NCI-H1105 (cell line): Measurements from ENCODE around the gene P3H2.
"Not testable (repeated sequence)": the region's sequence is repeated elsewhere in the genome, so short reads cannot be mapped to it uniquely, and the experiment has no call there.

ENCODE experiments used
- DNase-seq: peaks from one replicate; lab custom pipeline; 2025; lab: John Stamatoyannopoulos, UW

Gene P3H2

DNA sequence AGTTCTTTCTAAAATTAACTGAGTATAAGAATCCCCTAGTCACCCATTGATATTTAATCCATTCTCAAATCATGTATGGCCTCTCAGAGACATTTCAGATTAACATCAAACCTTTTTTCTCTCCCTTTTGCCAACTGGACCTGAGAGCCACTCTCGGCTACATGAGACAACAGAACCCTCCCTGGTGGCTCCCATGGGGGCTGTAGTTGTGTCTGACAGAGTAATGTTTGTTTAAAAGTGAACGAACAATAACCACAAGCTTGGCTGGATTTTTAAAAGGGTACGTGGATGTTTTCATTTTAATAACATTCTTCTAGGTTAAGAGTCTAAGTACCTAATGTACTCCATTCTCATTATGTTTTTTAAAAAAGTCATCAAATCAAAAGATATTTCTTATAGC is 37.1 kb downstream of the P3H2 start:
- no peak for DNase-seq

- DNase-seq, result no peak
These were observed 39.3 kb downstream of the P3H2 start for GRCh38 chr3:190081389-190081788.

GRCh38 chr3:190079173-190079572 is 41.5 kb downstream of the P3H2 start:
- DNase-seq, result not testable (repeated sequence)

GRCh38 chr3:190077395-190078045 is 43.2 kb downstream of the P3H2 start:
- DNase-seq, result no peak

- DNase-seq, result peak; percentile 22
These were observed 43.9 kb downstream of the P3H2 start for GRCh38 chr3:190076601-190077394.

DNA sequence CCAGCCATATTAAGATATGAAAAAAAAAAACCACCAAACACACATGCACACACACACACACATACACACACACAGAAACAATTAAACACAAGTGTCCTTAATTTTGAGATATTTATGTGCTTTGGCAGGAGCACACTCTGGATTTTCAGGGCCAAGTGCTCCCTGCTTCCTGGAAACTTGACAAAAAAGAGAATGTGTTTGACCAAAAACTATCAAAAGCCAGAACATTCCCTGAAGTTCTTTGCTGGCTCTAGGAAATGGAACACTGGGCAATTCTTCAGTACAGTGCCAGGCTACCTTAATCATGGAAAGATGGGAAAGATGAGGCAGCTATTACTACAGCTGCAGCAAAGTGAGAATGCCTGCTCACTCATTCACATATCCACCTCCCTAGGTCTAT is 44.6 kb downstream of the P3H2 start:
- DNase-seq, result no peak

GRCh38 chr3:190074817-190075216 is 45.9 kb downstream of the P3H2 start:
- no peak for DNase-seq

- peak; percentile 24 for DNase-seq
These were observed 47.3 kb downstream of the P3H2 start for GRCh38 chr3:190073264-190074008.

- DNase-seq, result no peak
These were observed 47.8 kb downstream of the P3H2 start for GRCh38 chr3:190072856-190073255.

- not testable (repeated sequence) for DNase-seq
These were observed 48.8 kb downstream of the P3H2 start for GRCh38 chr3:190071921-190072320.

DNA sequence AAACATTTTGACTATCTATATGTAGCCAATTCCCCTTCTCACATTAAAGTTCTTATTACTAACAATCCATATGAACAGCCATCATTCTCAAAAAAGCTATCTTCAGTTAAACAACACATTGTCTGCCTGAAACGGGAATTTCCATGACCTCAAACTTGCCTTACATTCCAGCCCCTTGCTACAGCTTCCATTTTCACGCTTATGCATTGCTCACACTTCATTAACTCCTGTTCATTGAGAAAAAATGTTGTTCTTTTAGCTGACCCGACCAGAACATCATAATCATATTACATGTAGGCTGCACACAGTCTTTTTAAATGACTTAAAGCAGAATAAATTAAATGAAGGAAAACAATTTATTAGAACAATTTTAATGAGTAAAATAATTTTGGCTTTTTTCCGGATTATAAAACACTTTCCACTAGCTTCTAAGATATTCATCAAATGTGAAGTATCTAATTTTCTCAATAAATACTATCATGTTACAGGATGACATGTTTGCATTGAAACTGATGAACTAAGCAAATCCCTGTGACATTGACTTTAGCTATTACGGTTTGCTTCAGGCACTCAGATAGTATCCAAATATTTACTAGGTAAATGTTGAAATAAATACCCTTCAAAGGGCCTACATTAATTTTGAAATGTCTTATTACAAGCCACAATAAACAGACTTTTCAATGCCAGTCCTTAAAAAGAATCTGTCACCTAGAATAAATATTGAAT is 49.9 kb downstream of the P3H2 start:
- DNase-seq, result no peak

DNA sequence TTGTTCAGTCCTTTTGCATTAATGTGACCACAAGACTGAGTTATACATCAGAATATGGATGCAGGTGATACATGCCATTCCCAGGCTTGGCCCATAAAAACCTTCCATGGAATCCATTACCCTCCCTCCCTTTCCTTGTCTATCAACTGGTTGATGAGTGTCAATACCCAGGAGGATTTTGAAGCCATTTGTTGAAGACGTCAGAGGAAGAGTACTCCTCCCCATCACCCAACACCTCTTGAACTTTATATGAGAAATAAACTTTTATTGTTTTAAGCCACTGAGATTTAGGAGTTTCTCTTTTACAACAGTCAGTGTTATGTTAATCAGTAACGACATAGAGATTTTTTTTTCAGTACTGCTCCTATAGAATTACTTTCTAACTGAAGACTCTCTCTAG is 55.5 kb downstream of the P3H2 start:
- DNase-seq, result no peak

- no peak for DNase-seq
These were observed 56.0 kb downstream of the P3H2 start for GRCh38 chr3:190064659-190065058.

- no peak for DNase-seq
These were observed 56.6 kb downstream of the P3H2 start for GRCh38 chr3:190064112-190064511.

DNA sequence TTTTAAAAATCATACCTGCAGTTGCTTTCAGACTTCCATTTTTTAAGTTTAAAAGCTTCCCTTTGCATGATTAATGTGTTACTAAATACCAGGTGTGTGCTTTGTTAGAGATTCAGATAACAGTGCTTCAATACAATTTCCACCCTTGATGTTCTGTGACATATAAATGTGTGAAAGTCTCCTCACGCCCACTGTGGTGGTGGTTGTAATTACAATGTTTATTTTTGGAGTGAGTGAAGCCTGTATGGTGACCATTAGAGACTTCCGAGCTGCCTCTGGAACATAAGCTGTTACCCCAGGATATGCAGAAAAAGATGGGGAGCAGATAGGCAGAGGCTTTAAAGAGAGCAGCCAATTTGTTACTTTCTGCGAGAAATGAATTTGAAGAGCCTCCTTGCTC is 57.2 kb downstream of the P3H2 start:
- no peak for DNase-seq

DNA sequence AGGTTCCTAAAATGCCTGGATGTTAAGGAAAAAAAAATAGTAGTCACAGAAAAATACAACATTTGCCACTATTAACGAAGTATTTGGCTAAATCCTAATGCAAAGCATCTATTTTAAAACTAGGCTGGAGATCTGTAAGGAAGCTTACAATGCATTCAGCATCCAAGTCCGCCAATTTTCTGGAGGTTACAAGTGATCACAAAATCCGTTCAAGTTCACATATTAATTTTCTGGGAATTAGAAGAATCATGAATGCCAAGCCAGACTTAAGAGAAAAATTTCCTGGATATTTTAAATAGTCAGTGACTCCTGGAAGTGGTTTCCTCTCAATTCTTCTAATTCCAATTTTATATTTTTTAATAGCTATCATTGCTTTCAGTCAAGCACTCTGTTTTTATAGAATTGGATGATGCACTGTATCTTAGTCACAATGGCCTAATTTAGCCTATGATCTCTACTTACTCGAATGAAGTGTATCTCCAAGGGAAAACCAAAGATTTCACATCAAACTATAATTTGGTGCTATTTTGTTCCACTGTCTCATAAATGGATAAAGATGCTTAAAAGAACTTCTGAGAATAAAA is 60.4 kb downstream of the P3H2 start:
- DNase-seq, result no peak

- no peak for DNase-seq
These were observed 61.5 kb downstream of the P3H2 start for GRCh38 chr3:190059242-190059590.

GRCh38 chr3:190058521-190059241 is 62.0 kb downstream of the P3H2 start:
- no peak for DNase-seq

GRCh38 chr3:190056742-190057141 is 64.0 kb downstream of the P3H2 start:
- DNase-seq, result no peak

DNA sequence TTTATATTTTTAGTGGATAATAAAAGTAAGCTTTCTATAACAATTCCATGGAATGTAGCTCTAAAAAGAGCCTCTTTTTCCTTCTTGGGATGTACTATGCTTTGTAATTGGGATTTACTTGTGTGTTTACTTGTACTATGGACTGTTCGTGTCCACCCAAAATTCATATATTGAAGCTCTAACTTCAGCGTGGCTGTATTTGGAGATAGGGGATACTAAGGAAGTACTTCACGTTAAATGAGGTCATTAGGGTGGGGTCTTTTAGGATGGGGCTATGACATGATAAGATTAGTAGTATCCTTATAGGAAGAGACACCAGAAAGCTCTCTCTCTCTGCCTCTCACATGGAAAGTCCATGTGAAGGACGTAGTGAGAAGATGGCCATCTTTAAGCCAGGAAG is 64.9 kb downstream of the P3H2 start:
- no peak for DNase-seq

GRCh38 chr3:190053919-190054672 is 66.6 kb downstream of the P3H2 start:
- no peak for DNase-seq
